GM21381 (cell line): ENCODE data around the gene EFEMP1.
A peak's percentile ranks its signal among the peaks of the same experiment; 100 is the strongest.

Experiments
- ATAC-seq: cut with Tn5 transposase; IDR thresholded peaks from one replicate; pipeline ENCODE4 v1.9.1; 2021; ENCODE audit warnings: mild to moderate bottlenecking, moderate library complexity; ENCODE audit not compliant: unreplicated experiment

The EFEMP1 gene

GRCh38 chr2:55901322-55901721, 22.3 kb downstream of the EFEMP1 start:
- no peak for ATAC-seq

- ATAC-seq: no peak
These were observed 23.7 kb downstream of the EFEMP1 start for GRCh38 chr2:55899881-55900280.

- no peak for ATAC-seq
These were observed 25.1 kb downstream of the EFEMP1 start for GRCh38 chr2:55898386-55899040.

- no peak for ATAC-seq
These were observed 26.9 kb downstream of the EFEMP1 start for GRCh38 chr2:55896633-55897032.

- no peak for ATAC-seq
These were observed 28.9 kb downstream of the EFEMP1 start for GRCh38 chr2:55894720-55895119.

GRCh38 chr2:55891671-55892094, 31.9 kb downstream of the EFEMP1 start:
- ATAC-seq: no peak

- no peak for ATAC-seq
These were observed 34.6 kb downstream of the EFEMP1 start for GRCh38 chr2:55888936-55889335.

GRCh38 chr2:55887901-55888624, 35.5 kb downstream of the EFEMP1 start:
- no peak for ATAC-seq

- no peak for ATAC-seq
These were observed 36.2 kb downstream of the EFEMP1 start for GRCh38 chr2:55887351-55887750.

GRCh38 chr2:55885944-55886281, 37.7 kb downstream of the EFEMP1 start:
- no peak for ATAC-seq

GRCh38 chr2:55885127-55885943, 38.2 kb downstream of the EFEMP1 start:
- no peak for ATAC-seq

- no peak for ATAC-seq
These were observed 39.8 kb downstream of the EFEMP1 start for GRCh38 chr2:55883829-55884228.

- no peak for ATAC-seq
These were observed 40.2 kb downstream of the EFEMP1 start for GRCh38 chr2:55883357-55883756.

- ATAC-seq: no peak
These were observed 40.6 kb downstream of the EFEMP1 start for GRCh38 chr2:55882954-55883353.

GRCh38 chr2:55880416-55881143, 43.0 kb downstream of the EFEMP1 start:
- ATAC-seq: no peak

- ATAC-seq: no peak
These were observed 43.6 kb downstream of the EFEMP1 start for GRCh38 chr2:55879976-55880375.

GRCh38 chr2:55877087-55877436, 46.5 kb downstream of the EFEMP1 start:
- ATAC-seq: no peak

GRCh38 chr2:55876429-55877086, 47.0 kb downstream of the EFEMP1 start:
- no peak for ATAC-seq

GRCh38 chr2:55875434-55876135, 48.0 kb downstream of the EFEMP1 start:
- peak; percentile 50 for ATAC-seq

- no peak for ATAC-seq
These were observed 49.2 kb downstream of the EFEMP1 start for GRCh38 chr2:55874338-55874737.
